Tibial nerve (tissue), 4 donors: ENCODE results near the gene PDGFA. TPM values are rescaled to one million over a fixed set of nuclear protein-coding genes. Genes with fewer than 3 reads are reported as not detected.

ENCODE experiments used
- DNase-seq, 2 donors: peaks; one replicate each; pipeline ENCODE4 v3.0.0-alpha.2; 2019; ENCODE audit warnings: low spot score in 2 of 2
- H3K27ac ChIP-seq, 4 donors: fragments of 200-600 bp; sonication (generic) in 3 of 4; one replicate each; pipeline ENCODE4 v1.5.1; 2017 to 2019; ENCODE audit warnings: mild to moderate bottlenecking in 1 of 4
- H3K27me3 ChIP-seq, 2 donors: fragments of 200-600 bp; sonication (generic) in 1 of 2; one replicate each; pipeline versions ENCODE4 v1.5.1 to v1.6.0; 2017 to 2019
- H3K36me3 ChIP-seq, 3 donors: fragments of 200-600 bp; sonication (generic); one replicate each; pipeline ENCODE4 v1.5.1; 2018 to 2019
- H3K4me1 ChIP-seq, 4 donors: fragments of 200-600 bp; sonication (generic) in 3 of 4; one replicate each; pipeline ENCODE4 v1.5.1; 2017 to 2019
- H3K4me3 ChIP-seq, 4 donors: fragments of 200-600 bp; sonication (generic) in 3 of 4; one replicate each; pipeline ENCODE4 v1.5.1; 2017 to 2019; ENCODE audit warnings: mild to moderate bottlenecking in 1 of 4, moderate library complexity in 1 of 4
- H3K9me3 ChIP-seq, 4 donors: fragments of 200-600 bp; sonication (generic) in 3 of 4; one replicate each; pipeline ENCODE4 v1.5.1; 2017 to 2019
- CTCF ChIP-seq, 5 experiments: fragments of 200-600 bp in 3 of 5; fragments of 450-650 bp in 2 of 5; sonication (generic) in 3 of 5; IDR thresholded peaks; one replicate each; pipeline ENCODE4 v1.5.1; 2016 to 2019; ENCODE audit warnings: antibody characterized with exemption in 5 of 5, mild to moderate bottlenecking in 3 of 5, moderate library complexity in 2 of 5
- EP300 ChIP-seq, 2 donors: sonication (generic); formaldehyde crosslinking; IDR thresholded peaks; one replicate each; pipeline ENCODE4 v1.6.1; 2017; ENCODE audit warnings: antibody characterized with exemption in 2 of 2, mild to moderate bottlenecking in 1 of 2
- POLR2A ChIP-seq, 2 donors: fragments of 450-650 bp; IDR thresholded peaks; one replicate each; pipeline ENCODE4 v1.6.1; 2017; ENCODE audit warnings: antibody characterized with exemption in 2 of 2, mild to moderate bottlenecking in 2 of 2, moderate library complexity in 2 of 2
- WGBS, 2 donors: methylation state at CpG; one replicate each; pipeline ENCODE4 v1.1.5; 2018; 5-methylcytosine and 5-hydroxymethylcytosine counted together
- total RNA-seq, 4 donors: library from RNA; depleted of rRNA; stranded (reverse); fragments of >200 nt; gene quantifications; one replicate each; pipeline ENCODE4 v1.1.0, GENCODE V29; 2016

PDGFA gene
- total RNA-seq, 4 donors from 2014 or later, result 33.4 to 84.1 (median 40.6) TPM

GRCh38 chr7:550881-551614 is 31.4 kb upstream of the PDGFA start:
- WGBS, 2 donors, result 91 to 92% methylated on average over 19 of the region's 19 CpGs
- Histone ChIP-seq H3K36me3 (peaks cover 0 to 7% (median 0%) of the 10 kb centered on the region in 3 donors), H3K4me3 (no peak overlapping the region), H3K4me1 (no peaks in the 10 kb centered on the region), H3K9me3 (peaks cover 0 to 3% (median 0%) of the 10 kb centered on the region in 4 donors), H3K27ac (no peak overlapping the region), H3K27me3 (no peaks in the 10 kb centered on the region)
- no peak for DNase-seq
- TF ChIP-seq EP300 (IDR thresholded peaks at IDR 0.05) (no peak), POLR2A (IDR thresholded peaks at IDR 0.05) (no peak), CTCF (IDR thresholded peaks at IDR 0.05) (no peak)

- 88 to 89% methylated on average over 30 to 31 of the region's 31 CpGs for WGBS, 2 donors
Measured at GRCh38 chr7:549891-550625, 30.4 kb upstream of the PDGFA start.

GRCh38 chr7:549066-549890 is 29.6 kb upstream of the PDGFA start:
- TF ChIP-seq EP300 (IDR thresholded peaks at IDR 0.05) (no peak), CTCF (IDR thresholded peaks at IDR 0.05) (no peak), POLR2A (IDR thresholded peaks at IDR 0.05) (no peak)
- WGBS, 2 donors, result 88 to 92% methylated on average over 42 to 43 of the region's 43 CpGs

More at GRCh38 chr7:549891-550625, 30.4 kb upstream of the PDGFA start:
- Histone ChIP-seq H3K9me3 (peaks cover 0 to 3% (median 0%) of the 10 kb centered on the region in 4 donors), H3K4me3 (no peak overlapping the region), H3K27me3 (no peaks in the 10 kb centered on the region), H3K36me3 (peaks cover 0 to 7% (median 0%) of the 10 kb centered on the region in 3 donors), H3K4me1 (no peaks in the 10 kb centered on the region), H3K27ac (no peak overlapping the region)
- no peak for TF ChIP-seq CTCF (IDR thresholded peaks at IDR 0.05)
- no peak for TF ChIP-seq EP300 (IDR thresholded peaks at IDR 0.05)
- no peak for TF ChIP-seq POLR2A (IDR thresholded peaks at IDR 0.05)
- no peak for DNase-seq

GRCh38 chr7:548401-548800 is 28.8 kb upstream of the PDGFA start:
- Histone ChIP-seq H3K36me3 (peaks cover 0 to 7% (median 0%) of the 10 kb centered on the region in 3 donors), H3K27me3 (no peaks in the 10 kb centered on the region), H3K4me3 (no peak overlapping the region), H3K9me3 (peaks cover 0 to 3% (median 0%) of the 10 kb centered on the region in 4 donors), H3K4me1 (peaks cover 0 to under 1% (median 0%) of the 10 kb centered on the region in 4 donors), H3K27ac (no peak overlapping the region)
- no peak for TF ChIP-seq EP300 (IDR thresholded peaks at IDR 0.05)
- TF ChIP-seq CTCF (IDR thresholded peaks at IDR 0.05), result no peak
- no peak for TF ChIP-seq POLR2A (IDR thresholded peaks at IDR 0.05)
- WGBS, 2 donors, result 89 to 91% methylated on average over 10 to 11 of the region's 11 CpGs
- DNase-seq, result no peak

More at GRCh38 chr7:549066-549890, 29.6 kb upstream of the PDGFA start:
- Histone ChIP-seq H3K4me1 (no peaks in the 10 kb centered on the region), H3K27me3 (no peaks in the 10 kb centered on the region), H3K27ac (no peak overlapping the region), H3K36me3 (peaks cover 0 to 7% (median 0%) of the 10 kb centered on the region in 3 donors), H3K4me3 (no peak overlapping the region), H3K9me3 (peaks cover 0 to 3% (median 0%) of the 10 kb centered on the region in 4 donors)
- DNase-seq, result no peak
